Ishikawa (cell line): Measurements from ENCODE around the gene UGDH.

ENCODE experiments used
- CEBPB ChIP-seq: IDR thresholded peaks from 2 replicates; pipeline ENCODE4 v1.6.1; 2012
- EP300 ChIP-seq: IDR thresholded peaks from 2 replicates; pipeline ENCODE4 v1.6.1; 2012; ENCODE audit warnings: borderline replicate concordance
- TAF1 ChIP-seq: IDR thresholded peaks from 2 replicates; pipeline ENCODE4 v1.6.1; 2012; ENCODE audit warnings: low read depth, mild to moderate bottlenecking
- TEAD4 ChIP-seq: IDR thresholded peaks from 2 replicates; pipeline ENCODE4 v1.6.1; 2012
- TF ChIP-seq, protein P1 (sequence below): IDR thresholded peaks from 2 replicates; pipeline ENCODE4 v1.6.1; 2012; ENCODE audit warnings: low read depth, mild to moderate bottlenecking

DNA sequence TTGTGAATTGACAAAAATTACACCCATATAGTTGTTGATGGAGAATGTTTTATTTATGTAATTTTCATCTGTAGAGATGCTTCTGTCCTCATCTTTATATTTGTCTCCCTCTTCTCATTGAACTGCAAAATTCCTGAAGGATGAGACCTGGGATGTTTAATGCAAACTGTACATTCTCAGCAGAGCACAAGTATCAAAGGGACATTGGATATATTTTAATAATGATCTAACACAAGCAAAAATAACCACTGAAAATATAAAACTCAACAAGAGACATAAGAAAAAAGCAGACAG is 28.6 kb downstream of the UGDH start:
- TF ChIP-seq TAF1 (no peak), CEBPB (no peak), EP300 (no peak), TEAD4 (no peak)
- TF ChIP-seq, protein P1, sequence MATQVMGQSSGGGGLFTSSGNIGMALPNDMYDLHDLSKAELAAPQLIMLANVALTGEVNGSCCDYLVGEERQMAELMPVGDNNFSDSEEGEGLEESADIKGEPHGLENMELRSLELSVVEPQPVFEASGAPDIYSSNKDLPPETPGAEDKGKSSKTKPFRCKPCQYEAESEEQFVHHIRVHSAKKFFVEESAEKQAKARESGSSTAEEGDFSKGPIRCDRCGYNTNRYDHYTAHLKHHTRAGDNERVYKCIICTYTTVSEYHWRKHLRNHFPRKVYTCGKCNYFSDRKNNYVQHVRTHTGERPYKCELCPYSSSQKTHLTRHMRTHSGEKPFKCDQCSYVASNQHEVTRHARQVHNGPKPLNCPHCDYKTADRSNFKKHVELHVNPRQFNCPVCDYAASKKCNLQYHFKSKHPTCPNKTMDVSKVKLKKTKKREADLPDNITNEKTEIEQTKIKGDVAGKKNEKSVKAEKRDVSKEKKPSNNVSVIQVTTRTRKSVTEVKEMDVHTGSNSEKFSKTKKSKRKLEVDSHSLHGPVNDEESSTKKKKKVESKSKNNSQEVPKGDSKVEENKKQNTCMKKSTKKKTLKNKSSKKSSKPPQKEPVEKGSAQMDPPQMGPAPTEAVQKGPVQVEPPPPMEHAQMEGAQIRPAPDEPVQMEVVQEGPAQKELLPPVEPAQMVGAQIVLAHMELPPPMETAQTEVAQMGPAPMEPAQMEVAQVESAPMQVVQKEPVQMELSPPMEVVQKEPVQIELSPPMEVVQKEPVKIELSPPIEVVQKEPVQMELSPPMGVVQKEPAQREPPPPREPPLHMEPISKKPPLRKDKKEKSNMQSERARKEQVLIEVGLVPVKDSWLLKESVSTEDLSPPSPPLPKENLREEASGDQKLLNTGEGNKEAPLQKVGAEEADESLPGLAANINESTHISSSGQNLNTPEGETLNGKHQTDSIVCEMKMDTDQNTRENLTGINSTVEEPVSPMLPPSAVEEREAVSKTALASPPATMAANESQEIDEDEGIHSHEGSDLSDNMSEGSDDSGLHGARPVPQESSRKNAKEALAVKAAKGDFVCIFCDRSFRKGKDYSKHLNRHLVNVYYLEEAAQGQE = no peak
